Duodenal mucosa (tissue), 2 donors: Measurements from ENCODE around the gene ZNF79.

Experiments
- H3K27ac ChIP-seq: one replicate; pipeline ENCODE4 v1.7.0; 2013; ENCODE audit warnings: low read depth, low read length
- H3K27me3 ChIP-seq, 2 donors: one replicate each; pipeline ENCODE4 v1.7.0; 2013; ENCODE audit warnings: low read length in 2 of 2, control low read depth in 1 of 2; ENCODE audit not compliant: insufficient read depth in 2 of 2, control insufficient read depth in 1 of 2
- H3K36me3 ChIP-seq, 2 donors: one replicate each; pipeline ENCODE4 v1.7.0; 2013; ENCODE audit warnings: low read length in 2 of 2, control low read depth in 1 of 2; ENCODE audit not compliant: insufficient read depth in 2 of 2, control insufficient read depth in 1 of 2
- H3K4me1 ChIP-seq, 2 donors: one replicate each; pipeline ENCODE4 v1.7.0; 2013; ENCODE audit warnings: low read length in 2 of 2, control low read depth in 1 of 2; ENCODE audit not compliant: insufficient read depth in 2 of 2, control insufficient read depth in 1 of 2
- H3K4me3 ChIP-seq, 2 donors: one replicate each; pipeline ENCODE4 v1.7.0; 2013; ENCODE audit warnings: low read length in 2 of 2, low read depth in 1 of 2
- H3K9ac ChIP-seq, 2 donors: one replicate each; pipeline ENCODE4 v1.7.0; 2013; ENCODE audit warnings: low read length in 2 of 2, low read depth in 1 of 2
- H3K9me3 ChIP-seq, 2 donors: one replicate each; pipeline ENCODE4 v1.7.0; 2013; ENCODE audit warnings: low read length in 2 of 2, control low read depth in 1 of 2; ENCODE audit not compliant: control insufficient read depth in 1 of 2

The ZNF79 gene

DNA sequence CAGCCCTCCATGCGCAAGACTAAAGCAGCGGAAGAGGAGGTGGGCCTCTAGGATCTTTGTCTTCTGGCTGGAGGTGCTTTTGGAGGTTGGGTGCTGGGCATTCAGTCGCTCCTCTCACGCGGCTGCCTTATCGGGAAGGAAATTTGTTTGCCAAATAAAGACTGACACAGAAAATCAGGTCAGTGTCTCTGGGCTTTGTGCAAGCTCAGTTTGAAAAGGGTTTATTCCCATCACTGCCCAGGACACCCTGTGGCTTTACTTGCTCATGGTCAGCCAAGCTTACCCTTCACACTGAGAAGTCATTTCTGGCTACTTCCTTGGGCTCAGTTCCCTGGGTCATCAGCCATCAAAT lies 16.7 kb upstream of the ZNF79 start:
- no peak overlapping the region for H3K27ac ChIP-seq
- H3K9me3 ChIP-seq, result no peaks in the 10 kb centered on the region
- H3K4me1 ChIP-seq, result no peaks in the 10 kb centered on the region
- H3K9ac ChIP-seq, result no peak overlapping the region
- no peak overlapping the region for H3K4me3 ChIP-seq
- peaks cover 21 to 28% of the 10 kb centered on the region in 2 donors for H3K36me3 ChIP-seq
- H3K27me3 ChIP-seq, result no peaks in the 10 kb centered on the region

DNA sequence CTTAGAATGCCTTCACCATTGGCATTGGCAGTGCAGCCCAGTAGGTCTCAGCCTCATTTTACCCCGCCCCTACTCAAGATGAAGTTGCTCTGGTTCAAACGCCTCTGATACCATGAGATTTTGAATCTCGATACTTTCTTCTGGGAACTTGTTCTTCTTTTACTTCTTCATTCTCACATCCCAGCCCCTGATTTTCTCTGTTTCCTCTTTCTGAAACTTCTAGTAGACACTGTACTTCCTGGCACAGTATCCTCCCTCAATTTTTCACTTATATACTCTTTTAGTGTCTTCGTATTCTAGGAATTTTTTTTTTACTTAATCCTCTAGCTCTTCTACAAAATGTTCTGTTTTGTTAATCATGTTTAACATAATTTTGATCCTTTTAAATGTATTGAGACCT lies 13.1 kb upstream of the ZNF79 start:
- Histone ChIP-seq H3K9ac (no peak overlapping the region), H3K4me1 (no peaks in the 10 kb centered on the region), H3K27ac (no peak overlapping the region), H3K27me3 (no peaks in the 10 kb centered on the region), H3K4me3 (no peak overlapping the region), H3K9me3 (no peaks in the 10 kb centered on the region), H3K36me3 (peaks cover 2 to 4% of the 10 kb centered on the region in 2 donors)

DNA sequence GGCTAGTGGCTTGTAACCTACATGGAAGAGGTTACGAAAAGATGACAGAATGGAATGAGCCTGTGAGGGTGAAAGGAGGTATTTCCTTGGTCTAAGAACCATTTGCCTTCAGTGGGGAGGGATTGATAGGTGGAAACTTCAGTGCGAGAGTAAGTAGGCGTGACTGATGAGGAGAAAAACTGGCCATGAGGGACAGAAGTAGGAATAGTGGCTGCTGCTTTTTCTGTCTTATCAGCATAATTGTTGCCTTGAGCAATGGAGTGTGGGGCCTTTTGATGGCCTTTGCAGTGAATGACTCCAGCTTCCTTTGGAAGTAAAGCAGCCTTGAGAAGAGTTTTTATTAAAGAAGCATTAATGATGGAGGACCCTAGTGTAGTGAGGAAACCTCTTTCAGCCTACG lies 9.0 kb upstream of the ZNF79 start:
- no peaks in the 10 kb centered on the region for H3K4me1 ChIP-seq
- no peak overlapping the region for H3K27ac ChIP-seq
- H3K27me3 ChIP-seq, result no peaks in the 10 kb centered on the region
- H3K4me3 ChIP-seq, result no peak overlapping the region
- H3K9me3 ChIP-seq, result no peaks in the 10 kb centered on the region
- H3K9ac ChIP-seq, result no peak overlapping the region
- H3K36me3 ChIP-seq, result peaks cover 0 to 9% of the 10 kb centered on the region in 2 donors

DNA sequence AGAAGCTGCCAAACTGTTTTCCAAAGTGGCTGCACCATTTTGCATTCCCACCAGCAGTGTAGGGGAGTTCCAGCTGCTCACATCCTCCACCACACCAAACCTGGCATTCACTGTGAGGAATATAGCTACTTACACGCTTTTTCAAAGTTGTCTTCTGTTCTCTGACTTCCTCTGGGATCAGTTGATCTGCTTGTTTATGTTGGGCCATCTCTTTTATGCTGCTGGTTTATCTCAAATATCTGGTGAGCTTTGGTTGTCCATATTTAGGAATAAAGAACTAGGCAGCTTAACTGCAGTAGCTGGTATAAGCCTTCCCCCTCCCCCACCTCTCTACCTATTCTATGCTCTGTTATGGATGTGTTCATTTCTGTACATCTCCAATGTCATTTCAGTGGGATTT lies 8.5 kb upstream of the ZNF79 start:
- H3K4me1 ChIP-seq, result no peaks in the 10 kb centered on the region

DNA sequence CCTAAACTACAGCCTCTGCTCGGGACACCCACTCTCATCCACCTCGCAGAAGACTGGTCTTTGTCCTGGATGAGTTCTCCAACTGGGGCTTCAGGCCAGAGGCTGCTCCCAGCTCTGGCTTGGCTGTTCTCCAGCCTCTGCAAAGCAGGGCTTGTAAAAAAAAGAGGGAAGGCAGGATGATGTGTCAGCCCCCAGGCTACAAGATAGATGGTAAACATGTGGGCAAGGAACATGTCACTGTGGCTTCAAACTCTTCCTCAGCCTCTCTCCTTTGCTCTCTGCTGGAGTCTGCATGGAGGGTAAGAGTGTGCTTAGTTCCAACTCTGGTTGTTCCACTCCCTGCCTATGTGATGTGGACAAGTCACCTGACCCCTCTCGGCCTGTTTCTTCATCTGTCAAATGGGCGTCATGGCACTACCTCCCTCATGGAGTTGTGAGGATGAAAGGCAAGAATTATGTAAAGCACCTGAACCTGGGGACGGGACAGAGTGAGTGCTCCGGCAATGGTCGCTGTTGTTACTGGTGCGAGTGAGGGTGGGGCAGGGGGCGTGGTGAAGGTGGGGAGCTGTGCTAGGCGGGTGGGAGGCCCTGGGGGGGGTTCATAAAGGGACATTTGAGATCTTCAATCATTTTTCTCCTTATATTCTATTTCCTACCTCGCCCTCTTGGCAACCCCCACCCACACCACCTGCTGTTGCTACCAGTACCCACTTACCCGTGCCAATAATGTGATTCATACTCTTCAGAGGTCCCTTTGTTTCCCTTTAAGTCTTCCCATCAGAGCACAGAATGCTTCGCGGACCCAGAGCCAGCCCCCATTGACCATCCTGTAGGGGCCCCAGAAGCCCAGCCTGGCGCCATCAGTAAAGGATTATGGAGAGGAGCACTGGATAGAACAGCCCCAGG lies 6.8 kb upstream of the ZNF79 start:
- H3K4me3 ChIP-seq, result no peak overlapping the region
- peaks cover 0 to 9% of the 10 kb centered on the region in 2 donors for H3K36me3 ChIP-seq
- H3K9ac ChIP-seq, result no peak overlapping the region
- H3K27me3 ChIP-seq, result no peaks in the 10 kb centered on the region
- peaks cover 7 to 10% of the 10 kb centered on the region in 2 donors for H3K4me1 ChIP-seq
- H3K27ac ChIP-seq, result no peak overlapping the region
- no peaks in the 10 kb centered on the region for H3K9me3 ChIP-seq

More for the DNA sequence above, 8.5 kb upstream of the ZNF79 start:
- Histone ChIP-seq H3K27me3 (no peaks in the 10 kb centered on the region), H3K36me3 (peaks cover 0 to 9% of the 10 kb centered on the region in 2 donors), H3K9me3 (no peaks in the 10 kb centered on the region), H3K9ac (no peak overlapping the region), H3K27ac (no peak overlapping the region), H3K4me3 (no peak overlapping the region)

DNA sequence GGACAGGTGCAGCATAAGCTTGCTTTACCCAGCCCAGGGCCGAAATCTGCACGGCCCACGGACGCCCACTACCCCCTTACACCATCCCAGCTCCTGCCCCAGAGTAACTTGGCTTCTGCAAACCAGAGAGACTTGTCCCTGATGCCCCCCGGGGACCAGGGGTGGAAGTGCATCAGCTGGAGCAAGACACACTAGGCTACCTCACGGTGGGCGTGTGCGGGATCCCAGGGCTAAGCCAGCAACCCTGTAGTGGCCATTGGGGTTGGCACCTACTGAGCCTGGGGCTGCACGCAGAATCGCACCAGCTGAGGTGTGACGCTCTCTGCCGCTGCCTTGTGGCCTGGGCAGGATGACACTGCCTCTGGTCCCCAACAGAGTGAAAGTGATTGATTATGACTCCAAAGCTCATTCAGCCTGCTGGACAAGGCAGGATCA lies 6.1 kb upstream of the ZNF79 start:
- no peak overlapping the region for H3K27ac ChIP-seq
- peaks cover 14 to 16% of the 10 kb centered on the region in 2 donors for H3K4me1 ChIP-seq
- no peak overlapping the region for H3K9ac ChIP-seq
- H3K4me3 ChIP-seq, result no peak overlapping the region
- peaks cover 0 to 9% of the 10 kb centered on the region in 2 donors for H3K36me3 ChIP-seq
- H3K27me3 ChIP-seq, result no peaks in the 10 kb centered on the region
- no peaks in the 10 kb centered on the region for H3K9me3 ChIP-seq

- H3K4me1 ChIP-seq, result peaks cover 16 to 19% of the 10 kb centered on the region in 2 donors
- H3K9ac ChIP-seq, result no peak overlapping the region
- H3K4me3 ChIP-seq, result no peak overlapping the region
- no peaks in the 10 kb centered on the region for H3K27me3 ChIP-seq
- H3K27ac ChIP-seq, result no peak overlapping the region
- no peaks in the 10 kb centered on the region for H3K9me3 ChIP-seq
- peaks cover 0 to 9% of the 10 kb centered on the region in 2 donors for H3K36me3 ChIP-seq
Observed at GRCh38 chr9:127419348-127419747, 4.8 kb upstream of the ZNF79 start.

DNA sequence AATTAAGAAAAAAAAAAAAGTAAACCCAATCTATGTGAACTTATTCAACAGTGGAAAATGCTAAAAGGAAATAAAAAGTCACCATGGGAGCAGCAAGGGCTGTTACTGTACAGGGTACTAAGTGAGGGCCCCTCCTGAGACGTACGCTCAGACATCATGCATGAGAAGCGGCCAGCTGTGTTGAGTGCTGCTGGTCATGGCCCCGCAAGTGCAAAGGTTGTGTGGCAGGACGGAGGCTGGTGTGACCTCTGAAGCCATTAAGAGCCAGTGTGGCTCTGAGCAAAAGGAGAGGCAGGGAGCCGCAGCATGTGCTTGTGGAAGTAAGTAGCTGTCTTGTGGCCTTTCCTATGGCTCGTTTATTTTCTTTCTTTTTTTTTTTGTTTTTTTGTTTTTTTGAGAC lies 3.1 kb upstream of the ZNF79 start:
- H3K4me1 ChIP-seq, result peaks cover 25 to 27% of the 10 kb centered on the region in 2 donors
- no peak overlapping the region for H3K9ac ChIP-seq
- H3K9me3 ChIP-seq, result no peaks in the 10 kb centered on the region
- H3K36me3 ChIP-seq, result peaks cover 0 to 9% of the 10 kb centered on the region in 2 donors
- no peak overlapping the region for H3K27ac ChIP-seq
- no peaks in the 10 kb centered on the region for H3K27me3 ChIP-seq
- no peak overlapping the region for H3K4me3 ChIP-seq

- Histone ChIP-seq H3K4me3 (peak overlapping the region; percentile 93 to 95), H3K36me3 (peaks cover 0 to 3% of the 10 kb centered on the region in 2 donors), H3K27ac (no peak overlapping the region), H3K9ac (peak overlapping the region; percentile 76 to 88), H3K9me3 (no peaks in the 10 kb centered on the region), H3K27me3 (no peaks in the 10 kb centered on the region), H3K4me1 (peaks cover 25 to 32% of the 10 kb centered on the region in 2 donors)
Observed at GRCh38 chr9:127422133-127422782, 1.9 kb upstream of the ZNF79 start.

GRCh38 chr9:127422787-127423186 lies 1.4 kb upstream of the ZNF79 start:
- peak overlapping the region; percentile 93 to 95 for H3K4me3 ChIP-seq
- H3K9me3 ChIP-seq, result no peaks in the 10 kb centered on the region
- H3K27ac ChIP-seq, result no peak overlapping the region
- H3K27me3 ChIP-seq, result no peaks in the 10 kb centered on the region
- H3K9ac ChIP-seq, result peak overlapping the region; percentile 76 to 88
- peaks cover 0 to 3% of the 10 kb centered on the region in 2 donors for H3K36me3 ChIP-seq
- H3K4me1 ChIP-seq, result peaks cover 25 to 32% of the 10 kb centered on the region in 2 donors
